NCI-H345 (cell line): ENCODE data around the gene RMND1.
"Not testable (repeated sequence)": the region's sequence is repeated elsewhere in the genome, so short reads cannot be mapped to it uniquely, and the experiment has no call there.

ENCODE experiments used
- DNase-seq: peaks from one replicate; lab custom pipeline; 2025; lab: John Stamatoyannopoulos, UW

The RMND1 gene

GRCh38 chr6:151452750-151453427, 963 bp upstream of the RMND1 start:
- peak; percentile 8 for DNase-seq

DNA sequence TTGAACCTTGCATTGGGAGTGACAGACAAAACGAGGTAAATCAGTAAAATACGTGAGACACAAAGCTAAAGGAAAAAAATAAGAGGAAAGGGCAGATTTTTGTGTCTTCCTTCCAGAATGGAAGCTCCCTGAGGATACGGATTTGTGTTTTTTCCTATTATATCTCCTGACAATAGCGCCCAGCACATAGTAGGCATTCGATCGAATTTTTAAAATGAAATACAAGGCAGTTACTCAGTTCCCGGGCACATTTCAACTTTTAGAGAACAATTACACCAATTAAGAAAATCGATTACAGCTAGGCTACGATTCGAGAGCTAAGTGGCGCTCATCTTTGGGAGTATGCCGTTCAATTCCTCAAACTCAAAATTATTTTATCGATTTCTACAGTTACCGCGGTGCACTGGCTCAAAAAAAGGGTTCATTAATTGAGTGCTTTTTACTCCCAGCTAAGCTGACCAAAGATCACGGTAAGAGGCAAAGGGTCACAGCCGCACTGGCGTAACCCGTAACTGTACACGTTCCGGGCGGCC, 443 bp downstream of the RMND1 start:
- DNase-seq, result no peak

DNA sequence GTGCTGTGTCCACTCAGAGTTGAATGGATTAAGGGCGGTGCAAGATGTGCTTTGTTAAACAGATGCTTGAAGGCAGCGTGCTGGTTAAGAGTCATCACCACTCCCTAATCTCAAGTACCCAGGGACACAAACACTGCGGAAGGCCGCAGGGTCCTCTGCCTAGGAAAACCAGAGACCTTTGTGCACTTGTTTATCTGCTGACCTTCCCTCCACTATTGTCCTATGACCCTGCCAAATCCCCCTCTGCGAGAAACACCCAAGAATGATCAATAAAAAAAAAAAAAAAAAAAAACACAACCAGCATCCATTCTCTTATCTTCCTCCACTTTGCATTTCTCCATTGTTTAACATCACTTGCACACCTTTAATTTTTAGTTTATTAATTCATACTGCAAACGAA, 998 bp downstream of the RMND1 start:
- DNase-seq, result not testable (repeated sequence)

- DNase-seq, result no peak
Measured at GRCh38 chr6:151448623-151449022, 3.3 kb downstream of the RMND1 start.

DNA sequence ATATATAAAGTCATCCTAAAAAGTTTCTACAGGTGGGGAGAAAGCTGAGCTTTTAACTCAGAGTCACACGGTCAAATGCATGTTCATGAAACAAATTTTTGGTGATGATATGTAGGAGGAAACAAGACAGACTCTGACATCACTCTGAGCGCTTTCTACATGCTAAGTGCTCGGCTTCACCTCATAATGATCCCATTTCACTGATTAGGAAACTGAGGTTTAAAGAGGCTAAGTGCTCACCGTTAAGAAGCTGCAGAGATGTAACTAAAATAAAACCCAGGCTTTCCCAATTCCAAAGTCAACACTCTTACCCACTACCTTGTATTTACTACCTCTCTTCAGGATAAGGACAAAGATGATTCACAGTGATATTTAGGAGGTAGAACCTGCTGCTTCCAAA, 4.7 kb downstream of the RMND1 start:
- DNase-seq, result no peak

DNA sequence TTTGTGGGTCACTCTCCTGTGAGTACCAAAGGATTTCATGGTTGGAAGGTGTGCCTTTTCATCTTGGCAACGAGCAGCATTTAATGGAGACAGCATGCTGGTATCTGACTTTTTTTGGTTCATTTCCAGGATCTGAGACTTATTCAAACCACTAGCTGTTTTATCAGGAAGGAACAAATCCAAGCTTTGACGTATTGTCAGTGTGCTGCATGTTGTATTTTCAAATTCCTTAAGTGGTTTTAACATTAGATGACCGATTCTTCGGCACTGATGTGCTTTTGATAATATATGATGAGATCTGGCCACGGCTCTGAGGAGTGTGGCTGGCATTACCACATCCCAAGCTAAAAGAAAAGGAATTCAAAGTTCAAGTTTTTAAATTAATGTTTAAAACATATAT, 6.4 kb downstream of the RMND1 start:
- DNase-seq, result no peak

GRCh38 chr6:151443911-151444621, 7.9 kb downstream of the RMND1 start:
- no peak for DNase-seq

GRCh38 chr6:151443454-151443853, 8.5 kb downstream of the RMND1 start:
- no peak for DNase-seq

GRCh38 chr6:151442371-151442770, 9.6 kb downstream of the RMND1 start:
- DNase-seq, result no peak

DNA sequence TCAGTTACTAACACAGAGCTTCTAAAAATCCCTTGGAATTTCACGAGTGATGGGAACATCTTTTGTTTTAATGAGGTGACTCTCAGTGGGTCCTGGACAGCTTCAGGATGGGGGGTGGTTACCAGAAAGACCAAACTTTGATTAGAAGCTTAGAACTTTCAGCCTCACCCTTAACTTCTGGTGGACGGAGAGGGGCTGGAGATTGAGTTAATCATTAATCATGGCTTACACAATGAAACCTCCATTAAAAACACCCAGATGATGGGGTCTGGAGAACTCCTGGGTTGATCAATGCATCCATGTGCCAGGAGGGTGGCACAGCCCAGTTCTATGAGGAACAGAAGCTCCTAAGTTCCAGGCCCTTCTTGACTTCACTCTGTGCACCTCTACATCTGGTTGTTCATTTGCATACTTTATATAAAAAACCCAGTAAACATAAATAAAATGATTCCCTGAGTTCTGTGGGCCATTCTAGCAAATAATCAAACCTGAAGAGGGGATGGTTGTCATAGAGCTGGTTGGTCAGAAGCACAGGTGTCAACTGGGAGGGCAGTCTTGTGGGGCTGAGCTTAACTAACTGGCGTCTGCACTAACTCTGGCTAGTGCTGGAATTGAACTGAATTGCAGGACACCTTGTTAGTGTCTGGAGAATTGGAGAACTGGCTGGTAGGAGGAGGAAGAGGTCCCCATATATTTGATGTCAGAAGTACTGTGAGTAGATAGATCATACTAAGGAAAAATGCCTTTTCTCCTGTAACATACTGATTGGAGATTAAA, 10.3 kb downstream of the RMND1 start:
- DNase-seq, result no peak

DNA sequence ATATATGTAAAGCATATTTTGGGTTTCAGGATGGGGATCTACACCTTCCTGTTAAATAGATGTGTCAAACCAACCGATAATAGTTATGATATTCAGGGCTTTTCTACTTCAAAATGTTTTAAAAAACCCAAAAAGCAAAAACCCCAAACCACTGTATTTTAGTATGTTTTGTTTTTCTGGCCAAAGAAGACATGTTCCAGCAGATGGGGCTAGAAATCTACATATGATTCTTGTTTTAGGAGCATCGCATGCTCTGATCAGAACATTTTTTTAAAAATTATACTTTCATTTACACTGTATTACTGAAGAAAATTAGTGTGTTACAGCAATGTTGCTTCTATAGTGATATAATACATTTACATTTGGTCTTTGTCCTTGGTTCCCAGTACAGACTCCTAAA, 11.0 kb downstream of the RMND1 start:
- no peak for DNase-seq

- no peak for DNase-seq
Measured at GRCh38 chr6:151440498-151440897, 11.4 kb downstream of the RMND1 start.

- DNase-seq, result no peak
Measured at GRCh38 chr6:151437401-151437800, 14.5 kb downstream of the RMND1 start.

DNA sequence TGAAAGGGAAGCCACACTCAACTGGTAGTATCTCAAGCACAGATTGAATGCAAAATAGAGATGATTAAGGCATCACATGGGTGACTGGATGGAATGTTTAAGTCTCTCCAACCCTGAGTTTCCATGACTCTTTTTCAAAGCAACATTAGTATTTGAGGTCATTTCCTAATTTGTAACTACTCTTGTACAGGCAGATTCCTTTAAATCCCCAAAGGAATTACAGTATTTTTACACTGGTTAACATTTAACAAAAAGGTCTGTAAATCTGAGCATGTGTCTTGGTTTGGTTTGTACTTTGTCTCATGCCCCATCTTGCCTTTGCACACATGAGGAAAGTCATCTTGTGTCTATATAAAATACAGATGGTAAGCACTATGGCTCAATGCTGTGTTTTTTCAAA, 15.1 kb downstream of the RMND1 start:
- no peak for DNase-seq

- no peak for DNase-seq
Measured at GRCh38 chr6:151436300-151436699, 15.6 kb downstream of the RMND1 start.

DNA sequence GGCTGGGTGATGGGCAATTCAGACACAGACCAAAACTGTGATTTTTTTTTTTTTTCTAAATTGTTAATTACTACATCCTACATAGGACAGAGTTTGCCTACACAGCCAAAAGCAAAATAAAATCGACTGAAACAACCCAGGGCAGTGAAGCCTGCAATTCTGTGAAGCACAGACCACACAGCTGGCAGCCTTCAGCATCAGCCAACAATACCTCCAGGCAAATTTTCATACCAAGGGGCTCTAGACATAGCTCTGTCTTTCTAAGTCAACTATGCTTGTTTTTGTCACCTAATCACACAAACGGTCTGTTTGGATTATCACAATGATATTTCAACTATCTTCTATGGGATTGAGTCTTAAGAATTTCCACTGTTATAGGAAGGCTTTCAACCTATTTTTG, 17.6 kb downstream of the RMND1 start:
- DNase-seq, result no peak

GRCh38 chr6:151432651-151433050, 19.3 kb downstream of the RMND1 start:
- DNase-seq, result no peak

- no peak for DNase-seq
Measured at GRCh38 chr6:151431337-151431736, 20.6 kb downstream of the RMND1 start.

- DNase-seq, result no peak
Measured at GRCh38 chr6:151430886-151431285, 21.0 kb downstream of the RMND1 start.

DNA sequence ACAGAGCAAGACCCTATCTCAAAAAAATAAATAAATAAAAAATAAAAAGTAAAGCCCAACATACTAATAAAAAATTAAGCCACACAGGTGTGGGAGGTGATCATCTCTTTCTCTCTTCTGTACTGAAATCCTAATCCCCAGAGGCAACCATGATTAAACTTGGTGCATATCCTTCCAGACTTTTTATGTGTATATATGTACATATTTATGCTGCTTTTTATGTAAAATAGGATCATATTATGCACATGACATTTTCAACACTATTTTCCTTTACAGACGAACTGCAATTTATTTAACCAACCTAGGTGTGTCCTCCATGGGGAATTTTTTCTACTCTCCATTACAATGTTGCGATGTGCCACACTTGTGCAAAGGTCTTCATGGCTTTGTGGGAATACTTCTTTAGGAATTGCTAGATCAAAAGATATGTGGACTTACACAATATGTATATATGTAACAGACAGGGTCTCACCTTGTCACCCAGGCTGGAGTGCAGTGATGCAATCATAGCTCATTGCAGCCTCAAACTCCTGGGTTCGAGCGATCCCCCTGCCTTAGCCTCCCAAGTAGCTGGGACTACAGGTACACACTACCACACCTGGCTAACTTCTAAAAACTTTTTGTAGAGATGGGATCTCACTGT, 23.7 kb downstream of the RMND1 start:
- DNase-seq, result no peak

DNA sequence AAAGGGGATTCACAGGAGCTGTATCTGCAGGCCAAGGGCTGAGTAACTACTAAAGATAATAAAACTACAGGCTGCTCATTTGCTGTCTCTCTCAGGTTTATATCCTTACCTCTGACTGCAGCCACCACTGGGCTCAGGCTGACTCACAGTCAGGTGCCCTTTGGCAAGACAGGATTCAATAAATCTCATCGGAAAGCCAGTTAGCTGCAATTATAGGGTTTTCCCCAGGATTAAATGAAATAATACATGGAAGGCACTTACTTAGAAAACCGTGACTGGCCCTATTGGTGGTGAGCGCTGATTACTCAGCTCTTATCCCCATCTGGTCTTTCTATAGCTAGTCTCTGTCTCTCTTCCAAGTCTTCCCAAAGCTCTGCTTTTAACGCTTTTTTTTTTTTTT, 26.4 kb downstream of the RMND1 start:
- DNase-seq, result no peak

DNA sequence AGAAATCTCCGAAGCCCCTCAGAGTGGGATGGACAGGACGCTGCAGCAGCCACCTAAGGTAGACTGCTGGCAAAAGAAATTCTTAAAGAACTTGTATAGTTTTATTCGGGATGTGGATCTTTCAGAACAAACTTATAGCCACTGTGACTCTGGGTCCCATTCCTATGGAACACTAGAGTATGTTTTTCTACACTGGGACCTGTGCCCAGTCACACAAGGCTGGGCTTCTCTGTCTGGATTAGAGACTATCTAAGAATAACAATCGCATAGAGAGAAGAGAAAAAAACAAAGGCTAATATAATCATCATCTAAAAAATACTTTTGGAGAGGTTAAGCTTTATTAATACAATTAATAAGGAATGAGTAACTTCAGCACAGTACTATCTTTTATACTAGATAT, 28.9 kb downstream of the RMND1 start:
- no peak for DNase-seq
